HG03432 (cell line): ENCODE results near the gene CRELD2.
A peak's percentile ranks its signal among the peaks of the same experiment; 100 is the strongest.

Experiments
- ATAC-seq: cut with Tn5 transposase; IDR thresholded peaks from one replicate; pipeline ENCODE4 v1.9.1; 2021; ENCODE audit warnings: mild to moderate bottlenecking, moderate library complexity; ENCODE audit not compliant: unreplicated experiment

CRELD2 gene

DNA sequence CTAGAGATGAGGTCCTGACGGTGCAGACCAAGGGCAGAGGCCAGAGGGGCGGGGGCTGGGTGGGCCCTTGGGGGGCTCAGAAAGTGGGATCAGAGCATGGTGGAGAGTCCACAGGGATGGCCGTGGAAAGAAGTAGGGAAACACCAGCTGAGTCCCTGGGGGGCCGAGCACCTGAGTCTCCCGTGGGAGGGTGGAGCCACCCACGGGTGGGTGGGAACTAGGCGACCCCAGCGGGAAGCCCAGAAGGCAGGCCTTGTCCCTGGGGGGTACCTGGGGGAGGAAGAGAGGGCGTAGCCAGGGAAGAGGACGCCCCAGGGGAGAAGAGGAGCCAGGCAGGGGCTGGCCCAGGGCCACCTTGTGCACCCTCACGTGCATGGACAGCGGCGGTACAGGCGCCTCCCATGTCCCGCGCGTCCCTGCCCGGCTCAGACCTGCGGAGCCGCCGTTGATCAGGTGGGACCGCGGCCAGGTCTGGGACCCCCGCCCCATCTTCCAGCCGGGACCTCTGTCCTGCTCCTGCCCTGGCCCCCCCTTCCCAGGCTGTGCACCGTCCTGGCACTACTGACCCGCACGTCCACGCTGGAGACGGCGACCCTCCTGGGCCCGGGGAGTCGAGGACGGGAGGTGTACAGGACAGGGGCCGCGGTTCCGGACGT is 10.2 kb downstream of the CRELD2 start:
- ATAC-seq = no peak

DNA sequence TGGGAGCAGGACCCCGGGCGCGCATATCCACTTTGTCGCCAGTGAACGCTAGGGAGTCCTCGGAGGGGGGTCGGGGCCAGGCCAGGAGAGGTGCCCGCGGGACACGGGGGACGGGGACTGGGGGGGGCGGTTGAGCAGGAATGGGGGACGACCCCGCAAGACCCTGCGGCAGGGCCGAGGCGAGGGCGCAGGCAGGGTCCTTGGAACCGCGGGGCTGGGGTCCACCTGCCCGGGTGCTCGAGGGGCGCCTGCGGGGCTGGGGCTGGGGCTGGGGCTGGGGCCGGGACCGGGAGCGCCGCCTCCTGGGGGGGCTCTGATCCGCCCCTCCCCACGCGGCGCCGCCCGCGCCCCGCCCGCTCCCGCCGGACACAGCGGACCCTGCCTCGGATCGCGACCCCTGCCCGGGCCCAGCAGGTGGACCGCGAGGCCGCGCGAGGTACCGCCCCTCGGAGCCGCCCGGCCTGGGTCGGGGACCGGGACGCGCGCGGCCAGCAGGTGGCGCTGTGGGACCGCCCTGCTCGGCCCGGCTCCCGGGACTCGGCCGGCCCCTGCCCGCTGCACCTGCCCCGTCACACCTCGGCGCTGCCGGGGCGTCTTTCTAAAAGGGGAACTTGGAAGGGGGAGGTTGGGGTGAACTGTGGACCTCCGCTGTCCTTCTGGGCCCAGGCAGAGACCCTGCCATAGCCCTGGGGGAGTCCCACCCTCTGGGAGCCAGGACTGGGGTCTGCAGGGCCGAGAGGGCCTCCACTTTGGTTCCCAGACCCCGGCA is 11.0 kb downstream of the CRELD2 start:
- ATAC-seq = peak; percentile 37

DNA sequence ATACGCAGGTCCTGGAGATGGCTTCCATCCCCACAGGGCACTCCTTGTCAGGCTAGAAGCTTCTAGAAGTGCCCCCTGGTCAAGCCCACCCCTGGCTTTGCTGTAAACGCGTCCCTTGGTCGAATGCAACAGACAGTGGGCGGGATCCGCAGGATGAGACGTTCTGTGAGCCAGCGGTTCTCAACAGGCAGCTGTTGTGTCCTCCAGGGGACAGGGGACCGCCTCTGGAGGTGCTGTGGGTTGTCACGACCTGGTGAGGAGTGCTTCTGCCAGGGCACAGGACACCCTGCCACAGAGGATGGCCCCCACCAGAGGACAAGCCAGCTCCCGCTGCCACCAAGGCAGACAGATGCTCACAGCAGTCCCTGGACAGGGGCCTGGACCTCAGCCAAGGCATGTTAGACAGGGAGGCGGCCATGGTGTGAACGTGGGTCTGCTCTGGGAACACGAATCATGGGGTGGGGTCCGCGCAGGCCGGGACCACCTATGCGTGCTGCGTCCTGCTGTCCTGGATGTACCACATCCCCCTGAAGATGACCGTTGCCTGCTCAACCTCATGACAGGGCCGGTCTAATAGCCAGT is 11.7 kb downstream of the CRELD2 start:
- ATAC-seq = no peak

DNA sequence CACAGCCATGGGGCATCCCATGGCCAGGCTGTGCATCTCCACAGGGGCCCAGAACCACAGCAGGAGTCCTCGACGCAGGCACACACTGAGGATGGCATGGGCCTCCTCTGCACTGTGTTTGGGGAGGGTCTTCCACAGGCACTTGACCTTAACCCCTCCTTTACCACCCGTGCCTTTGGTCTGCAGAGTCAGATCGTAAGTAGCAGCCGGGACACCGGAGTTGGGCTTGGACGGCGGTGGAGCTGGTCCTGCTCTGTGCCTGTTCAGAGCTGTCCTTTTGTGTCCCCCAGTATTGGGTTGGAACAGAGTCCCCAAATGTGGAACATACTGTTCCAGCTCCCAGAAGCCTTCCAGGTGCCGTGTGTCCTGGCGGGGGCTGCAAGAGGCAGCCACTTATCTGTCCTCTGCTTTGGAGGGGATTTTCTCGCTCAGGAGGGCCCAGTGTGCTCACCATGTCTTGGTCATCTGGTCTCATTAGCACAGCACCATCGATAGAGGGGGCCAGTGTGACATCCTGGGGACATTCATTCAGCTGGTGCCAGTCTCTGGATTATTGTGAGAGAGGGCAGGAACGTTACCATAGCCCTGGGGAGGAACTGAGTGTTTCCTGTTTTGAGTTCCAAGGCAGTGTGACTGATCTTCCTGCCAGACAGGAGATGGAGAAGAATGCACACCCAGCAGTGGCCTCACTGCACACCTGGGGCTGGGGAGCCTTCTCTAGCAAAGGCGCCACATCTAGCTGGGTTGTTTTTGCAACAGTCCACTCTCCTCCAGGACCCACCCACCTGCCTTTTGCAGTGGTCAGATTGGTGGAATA is 12.4 kb downstream of the CRELD2 start:
- no peak for ATAC-seq

DNA sequence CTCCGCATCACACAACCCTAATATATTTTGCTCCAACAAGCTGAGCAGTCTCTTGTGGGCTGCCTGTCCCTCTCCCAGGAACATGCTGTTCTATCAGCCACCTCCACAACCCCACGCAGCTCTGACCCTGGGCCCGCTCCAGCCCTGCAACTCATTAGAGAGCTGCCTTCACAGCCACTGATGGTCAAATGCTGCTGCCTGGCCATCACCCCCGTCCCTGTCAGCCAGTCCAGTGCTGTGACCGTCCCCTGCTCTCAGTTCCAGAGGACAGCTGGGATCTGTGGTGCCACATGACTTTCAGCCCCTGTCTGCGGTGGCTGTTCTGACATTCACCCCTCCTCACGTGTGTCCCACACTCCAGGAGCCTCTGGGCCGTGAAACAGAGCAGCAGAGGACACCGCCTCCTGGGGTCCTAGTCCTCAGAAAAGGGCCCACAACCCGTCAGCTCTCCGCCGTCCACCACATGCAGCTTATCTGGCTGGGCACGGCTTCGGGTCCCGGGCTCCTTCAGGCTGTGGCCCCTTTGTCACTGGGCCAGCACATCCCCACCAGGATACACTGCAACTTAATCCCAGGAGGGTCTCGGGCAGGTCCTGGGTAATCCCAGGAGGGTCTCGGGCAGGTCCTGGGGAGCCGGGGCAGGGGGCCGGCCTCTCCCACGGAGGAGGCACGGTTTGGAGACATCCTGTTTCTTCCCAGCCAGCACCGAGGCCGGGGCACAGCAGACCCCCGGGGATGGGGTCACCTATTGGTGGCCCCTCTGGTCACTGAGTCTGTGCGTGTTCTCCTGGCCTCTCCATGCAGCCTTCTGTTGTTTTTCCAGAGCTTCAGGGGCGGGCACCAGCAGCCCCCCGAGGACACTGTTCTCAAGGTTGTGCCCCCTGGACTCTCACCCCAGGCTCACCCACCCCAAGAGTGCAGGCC is 15.1 kb downstream of the CRELD2 start:
- no peak for ATAC-seq

DNA sequence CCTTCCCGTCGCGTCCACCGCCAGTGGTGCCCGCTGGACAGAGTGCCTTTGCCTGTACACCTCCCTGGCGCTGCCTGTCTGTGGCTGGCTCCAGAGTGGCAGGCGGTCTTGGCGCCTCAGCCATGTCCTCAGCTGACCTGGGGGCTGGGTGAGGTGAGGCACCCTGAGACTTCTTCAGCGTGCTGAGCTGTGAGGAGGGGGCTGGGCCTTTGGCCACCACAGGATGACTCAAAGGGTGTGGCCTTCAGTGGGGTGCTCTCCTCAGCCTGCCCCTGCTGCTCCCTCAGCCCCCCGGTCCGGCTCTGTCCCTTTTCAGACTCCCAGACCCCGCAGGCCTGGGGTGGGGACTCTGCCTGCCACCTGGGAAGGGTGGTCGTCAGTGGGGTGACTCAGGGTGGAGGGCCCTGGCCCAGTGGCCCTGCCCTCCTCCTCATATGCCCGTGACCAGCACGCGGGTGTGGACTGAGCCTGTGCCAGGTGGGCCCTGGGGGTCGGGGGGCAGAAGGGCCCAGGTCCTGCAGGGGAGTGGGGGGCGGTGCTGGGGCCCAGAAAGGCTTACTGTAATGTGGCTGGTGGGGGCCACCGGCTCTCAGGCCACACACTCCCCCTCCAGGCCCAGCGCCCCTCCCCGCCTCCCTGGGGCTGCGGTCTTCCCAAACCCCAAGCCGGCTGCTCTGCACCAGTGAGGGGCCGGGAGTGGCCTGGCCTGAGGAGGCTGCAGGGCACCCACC is 15.9 kb downstream of the CRELD2 start:
- ATAC-seq = no peak

DNA sequence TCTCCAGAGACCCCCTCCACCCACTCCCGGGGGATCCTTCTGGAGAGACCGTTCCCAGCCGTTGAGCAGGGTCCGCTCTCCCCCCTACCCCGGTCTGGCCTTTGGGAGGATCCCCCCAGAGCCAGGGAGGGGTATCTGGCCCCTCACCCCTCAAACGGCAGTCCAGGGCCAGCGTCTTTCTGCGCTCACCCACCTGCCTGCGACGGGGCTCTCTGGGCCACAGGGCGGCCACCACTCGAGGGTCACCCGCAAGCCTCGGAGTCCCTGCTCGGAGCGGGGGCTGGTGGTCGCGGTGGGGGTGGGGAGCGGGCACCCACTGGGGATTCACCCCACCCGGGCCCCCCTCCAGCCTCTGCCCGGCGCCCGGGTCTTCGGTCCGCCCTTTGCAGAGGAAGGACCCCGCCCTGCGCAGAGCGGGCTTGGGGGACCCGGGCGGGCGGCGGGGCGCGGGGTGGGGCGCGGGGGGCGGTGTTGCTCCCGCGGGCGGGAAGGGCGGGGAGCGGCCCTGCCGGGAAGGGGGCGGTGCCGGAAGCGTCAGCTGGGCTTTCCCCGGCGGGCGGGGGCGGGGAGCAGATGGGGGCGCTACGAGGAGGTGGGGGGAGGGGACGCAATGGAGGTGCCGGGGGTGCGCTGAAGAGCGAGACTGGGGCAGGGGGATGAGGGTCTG is 16.6 kb downstream of the CRELD2 start:
- no peak for ATAC-seq

DNA sequence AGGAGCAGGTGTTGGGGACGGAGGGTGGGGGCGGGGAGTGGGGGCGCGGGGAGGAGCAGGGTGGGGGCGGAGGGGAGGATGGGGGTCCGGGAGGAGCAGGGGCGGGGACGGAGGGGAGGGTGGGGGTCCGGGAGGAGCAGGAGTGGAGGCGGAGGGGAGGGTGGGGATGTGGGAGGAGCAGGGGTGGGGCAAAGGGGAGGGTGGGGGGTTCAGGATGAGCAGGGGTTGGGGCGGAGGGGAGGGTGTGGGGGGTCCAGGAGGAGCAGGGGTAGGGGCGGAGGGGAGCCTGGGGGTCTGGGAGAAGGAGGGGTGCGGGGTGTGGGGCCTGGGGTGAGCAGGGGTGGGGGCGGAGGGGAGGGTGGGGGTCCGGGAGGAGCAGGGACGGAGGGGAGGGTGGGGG is 17.1 kb downstream of the CRELD2 start:
- ATAC-seq = no peak

DNA sequence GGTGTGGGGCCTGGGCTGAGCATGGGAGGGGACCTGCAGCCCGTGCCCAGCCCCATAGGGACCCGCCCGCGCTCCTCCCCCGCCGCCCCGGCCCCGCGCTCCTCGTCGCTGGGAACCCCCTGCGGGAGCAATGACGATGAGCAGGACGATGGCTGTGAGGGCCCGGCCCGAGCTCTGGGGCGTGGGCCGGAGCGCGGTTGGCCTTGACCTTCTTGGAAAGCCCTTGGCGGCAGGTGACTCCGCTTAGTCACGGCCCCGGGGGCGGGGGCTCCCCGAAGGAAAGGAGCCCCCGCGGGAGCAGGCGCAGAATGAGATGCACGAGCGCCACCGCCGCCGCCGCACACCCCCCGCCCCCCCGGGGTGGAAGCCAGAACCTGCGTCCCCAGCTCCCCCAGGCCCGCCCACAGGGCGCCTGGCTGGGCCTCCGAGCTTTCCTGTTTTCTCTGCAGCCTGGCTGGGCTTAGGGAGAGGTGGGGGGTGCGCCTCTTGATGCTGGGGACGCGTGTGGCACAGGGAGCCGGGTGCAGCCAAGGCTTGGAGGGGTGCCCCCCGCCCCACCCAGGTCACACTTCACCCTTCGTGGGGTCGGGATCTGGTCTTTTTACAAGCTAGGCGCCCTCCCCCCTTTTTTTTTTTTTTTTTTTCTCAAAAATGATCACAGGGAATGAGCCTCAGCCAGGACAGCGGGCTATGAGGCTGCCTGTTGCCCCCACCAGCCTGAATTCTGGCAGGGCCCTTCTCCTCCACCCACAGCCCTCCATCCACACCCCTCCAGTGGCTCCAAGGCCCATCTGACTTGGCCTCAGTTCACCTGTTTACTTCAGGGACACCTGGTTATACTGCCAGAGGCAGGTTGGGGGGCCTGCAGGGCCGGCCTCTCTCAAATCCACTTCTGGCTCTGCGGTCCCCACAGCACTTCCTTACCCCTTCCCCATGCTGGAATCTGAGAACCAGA is 17.9 kb downstream of the CRELD2 start:
- ATAC-seq = peak; percentile 69

DNA sequence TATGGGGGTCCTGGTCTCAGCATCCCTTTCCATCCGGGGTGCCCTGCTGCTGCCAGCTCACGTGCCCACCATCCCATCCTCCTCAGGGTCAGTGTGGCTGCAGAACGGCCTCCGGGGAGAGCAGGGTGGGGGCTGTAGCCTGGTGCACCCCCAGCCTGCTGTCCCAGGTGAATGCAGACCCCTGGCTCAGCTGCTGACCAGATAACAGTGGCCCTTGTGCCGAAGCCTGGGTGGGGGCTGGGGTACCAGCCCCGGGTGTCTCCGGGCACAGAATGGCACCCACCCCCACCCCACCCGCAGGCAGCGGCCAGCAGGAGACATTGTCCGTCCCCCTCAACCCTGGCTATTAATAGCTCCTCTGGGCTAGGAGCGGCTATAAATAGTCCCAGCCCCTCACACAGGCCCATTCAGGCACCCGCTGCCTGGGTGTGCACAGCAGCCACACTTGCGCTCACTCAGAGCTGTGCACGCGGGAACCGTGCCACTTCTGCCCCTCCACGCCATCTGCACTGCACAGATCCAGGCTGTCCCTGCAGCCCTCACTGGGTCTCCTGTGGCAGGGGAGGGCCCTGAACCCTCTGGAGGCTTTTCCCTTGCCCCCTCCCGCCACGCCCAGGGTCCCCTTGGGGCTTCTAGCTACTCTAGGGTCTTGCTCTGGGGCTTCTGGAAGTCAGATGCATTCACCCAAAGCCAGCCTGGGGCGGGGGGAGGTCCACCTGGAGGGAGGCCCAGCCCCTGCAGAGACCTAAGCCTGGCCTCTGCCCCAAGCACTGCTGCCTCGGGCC is 18.7 kb downstream of the CRELD2 start:
- no peak for ATAC-seq

DNA sequence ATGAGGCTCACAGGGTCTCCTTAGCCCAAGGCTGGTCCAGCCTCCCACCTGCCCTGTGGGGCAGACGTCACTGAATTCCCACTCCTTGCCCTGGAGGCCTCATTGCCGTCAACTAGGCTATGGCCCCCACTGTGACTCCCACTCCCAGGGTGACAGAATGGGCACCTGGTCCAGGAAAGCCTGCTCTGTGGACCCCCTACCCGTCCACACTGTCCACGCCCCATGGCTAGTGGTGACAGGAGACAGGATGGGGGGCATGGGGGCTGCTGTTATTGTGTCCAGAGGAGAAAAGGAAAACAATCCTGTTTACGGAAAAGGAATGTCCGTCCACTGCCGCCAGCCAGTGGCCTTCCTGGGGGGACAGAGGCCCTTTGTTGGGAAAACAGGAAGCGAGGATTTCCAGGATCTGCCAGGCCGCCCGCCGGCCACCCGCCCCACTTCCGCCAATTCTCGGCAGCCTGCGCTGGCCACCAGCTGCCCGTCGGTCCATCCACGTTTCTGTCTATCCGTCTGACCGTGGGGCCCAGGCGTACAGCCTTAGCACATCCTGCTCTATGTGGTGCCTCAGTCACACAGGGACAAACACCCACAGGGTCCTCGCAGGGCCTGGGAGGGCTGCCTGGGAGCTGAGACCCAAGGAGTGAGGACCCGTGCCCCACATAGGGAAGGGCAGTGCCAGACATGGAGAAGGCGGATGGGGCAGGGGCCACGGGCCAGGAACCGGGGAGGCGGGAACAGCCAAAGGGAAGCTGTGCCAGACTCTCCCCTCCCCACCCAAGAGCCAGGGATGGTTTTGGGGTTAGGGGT is 19.5 kb downstream of the CRELD2 start:
- ATAC-seq = no peak

DNA sequence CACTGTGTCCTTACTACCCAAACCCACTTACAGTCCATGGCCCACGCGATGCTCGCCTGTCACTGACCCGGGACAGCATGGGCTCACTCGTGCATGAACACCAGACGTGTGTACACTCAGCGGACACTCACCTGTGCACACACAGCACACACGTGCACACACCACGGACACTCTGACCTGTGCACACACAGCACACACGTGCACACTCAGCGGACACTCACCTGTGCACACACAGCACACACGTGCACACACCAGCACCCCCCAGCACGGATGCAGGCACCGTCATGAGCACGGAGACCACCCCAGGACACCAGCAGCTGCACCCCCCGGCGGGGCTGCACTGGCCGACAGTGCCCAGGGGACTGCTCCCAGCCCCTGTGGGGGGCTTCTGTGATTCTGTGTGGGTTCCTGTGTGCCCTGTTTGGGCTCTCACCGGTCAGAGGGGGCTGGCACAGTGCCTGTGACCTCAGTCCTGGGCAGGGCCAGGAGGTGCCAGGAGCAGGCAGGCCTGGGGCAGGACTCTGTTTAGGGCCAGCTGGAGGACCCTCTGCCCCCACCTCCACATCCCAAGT is 20.2 kb downstream of the CRELD2 start:
- ATAC-seq = no peak

DNA sequence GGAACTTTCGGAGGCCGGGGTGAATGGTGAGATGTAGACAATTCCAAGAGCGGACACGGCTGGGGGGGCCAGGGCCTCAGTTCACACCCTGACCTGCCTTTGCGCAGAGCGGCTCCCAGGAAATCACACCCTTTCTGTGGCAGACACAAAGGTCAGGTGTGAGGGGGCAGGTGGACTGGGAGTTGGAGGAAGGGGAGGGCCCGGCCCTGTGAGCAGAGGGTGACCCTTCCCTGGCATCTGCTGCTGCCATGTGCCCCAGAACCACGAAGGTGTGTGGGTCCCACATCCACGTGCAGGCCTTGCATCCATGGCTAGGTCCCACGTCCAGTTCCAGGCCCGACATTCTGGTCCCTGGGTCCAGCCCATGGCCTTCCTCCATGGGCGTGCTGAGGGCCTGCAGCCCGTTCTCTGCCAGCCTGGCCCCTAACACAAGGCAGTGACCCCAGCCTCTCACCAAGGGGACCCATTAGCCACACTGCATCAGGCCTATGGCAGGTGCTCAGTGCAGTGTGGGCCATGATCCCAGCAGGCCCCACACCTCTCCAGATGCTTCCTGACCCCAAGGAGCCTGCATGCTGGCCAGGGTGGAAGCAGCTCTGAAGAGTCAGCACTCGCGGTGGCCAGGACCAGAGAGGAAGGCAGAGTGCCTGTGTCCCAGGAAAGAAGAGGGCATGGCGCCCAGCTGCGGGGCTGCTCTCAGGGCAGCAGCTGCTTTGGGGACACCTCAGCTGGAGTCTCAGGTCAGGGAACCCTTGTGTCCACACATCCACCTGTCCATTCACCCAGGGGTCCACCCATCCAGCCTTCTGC is 23.3 kb downstream of the CRELD2 start:
- ATAC-seq = no peak

DNA sequence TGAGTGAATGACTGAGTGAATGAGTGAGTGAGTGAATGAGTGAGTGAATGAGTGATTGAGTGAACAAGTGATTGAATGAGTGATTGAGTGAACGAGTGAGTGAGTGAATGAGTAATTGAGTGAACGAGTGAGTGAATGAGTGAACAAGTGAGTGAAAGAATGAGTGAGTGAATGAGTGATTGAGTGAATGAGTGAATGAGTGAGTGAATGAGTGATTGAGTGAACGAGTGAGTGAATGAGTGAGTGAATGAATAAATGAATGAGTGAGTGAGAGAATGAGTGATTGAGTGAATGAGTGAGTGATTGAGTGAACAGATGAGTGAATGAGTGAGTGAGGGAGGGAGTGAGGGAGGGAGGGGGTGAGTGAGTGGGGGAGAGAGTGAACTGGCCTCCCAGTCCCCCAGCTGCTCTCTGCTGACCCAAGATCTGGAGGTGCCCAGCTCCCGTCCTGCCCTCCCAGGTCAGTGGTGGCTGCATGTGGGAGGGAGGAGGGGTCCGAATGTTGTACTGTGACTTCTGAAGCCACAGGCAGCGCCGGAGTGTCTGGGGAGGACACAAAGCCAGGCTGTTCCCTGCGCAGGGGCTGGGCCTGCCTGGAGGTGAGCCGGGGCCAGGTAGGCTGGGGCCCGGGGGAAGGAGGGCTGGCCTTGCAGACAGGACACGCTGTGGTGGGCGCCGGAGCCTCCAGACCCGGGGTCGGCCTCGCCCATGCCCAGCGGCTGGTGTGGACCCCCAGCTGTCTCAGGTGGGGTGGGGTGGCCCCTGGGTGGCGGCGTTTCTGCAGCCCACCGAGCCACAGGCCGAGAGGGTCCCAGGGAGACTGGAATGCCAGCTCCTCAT is 24.4 kb downstream of the CRELD2 start:
- ATAC-seq = no peak
